GM13976 (cell line): ENCODE data around the gene TDO2.

Experiments
- DNase-seq: peaks from one replicate; pipeline ENCODE4 v3.0.0; 2012; ENCODE audit warnings: low spot score
- CTCF ChIP-seq: IDR thresholded peaks from 2 replicates; pipeline ENCODE4 v1.5.1; 2012; ENCODE audit warnings: borderline replicate concordance, mild to moderate bottlenecking; ENCODE audit not compliant: insufficient read depth; ENCODE audit errors: extremely low read depth, missing control alignments, control extremely low read depth
- in situ Hi-C: fragments of 300-500 bp; cut with MboI; formaldehyde crosslinking; loops from one replicate; pipeline ENCODE4 v1.12.0; 2022; ENCODE audit warnings: low sequenced_read_pairs, mixed read lengths, inconsistent platforms; ENCODE audit not compliant: unreplicated experiment

Gene TDO2

DNA sequence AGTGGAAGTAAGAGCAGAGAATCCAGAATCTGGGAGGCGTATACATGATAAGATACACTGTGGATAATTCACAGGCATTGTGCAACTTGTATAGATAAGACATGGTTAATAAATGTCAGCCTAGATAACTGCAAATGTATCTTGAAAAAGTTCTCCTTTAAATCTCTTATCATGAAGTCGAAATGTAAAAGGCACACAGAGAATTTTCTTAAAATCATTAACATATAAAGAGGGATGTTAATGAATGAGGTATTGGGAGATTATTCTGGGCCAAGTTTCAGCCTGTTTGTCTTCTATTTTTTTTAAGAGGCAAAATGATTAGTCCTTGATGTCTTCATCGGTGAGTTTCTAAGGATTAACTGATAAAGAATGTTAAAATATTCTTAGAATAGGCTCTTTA is 835 bp downstream of the TDO2 start:
- in situ Hi-C loops, result no loop called here
- DNase-seq, result no peak
- no peak for TF ChIP-seq CTCF

DNA sequence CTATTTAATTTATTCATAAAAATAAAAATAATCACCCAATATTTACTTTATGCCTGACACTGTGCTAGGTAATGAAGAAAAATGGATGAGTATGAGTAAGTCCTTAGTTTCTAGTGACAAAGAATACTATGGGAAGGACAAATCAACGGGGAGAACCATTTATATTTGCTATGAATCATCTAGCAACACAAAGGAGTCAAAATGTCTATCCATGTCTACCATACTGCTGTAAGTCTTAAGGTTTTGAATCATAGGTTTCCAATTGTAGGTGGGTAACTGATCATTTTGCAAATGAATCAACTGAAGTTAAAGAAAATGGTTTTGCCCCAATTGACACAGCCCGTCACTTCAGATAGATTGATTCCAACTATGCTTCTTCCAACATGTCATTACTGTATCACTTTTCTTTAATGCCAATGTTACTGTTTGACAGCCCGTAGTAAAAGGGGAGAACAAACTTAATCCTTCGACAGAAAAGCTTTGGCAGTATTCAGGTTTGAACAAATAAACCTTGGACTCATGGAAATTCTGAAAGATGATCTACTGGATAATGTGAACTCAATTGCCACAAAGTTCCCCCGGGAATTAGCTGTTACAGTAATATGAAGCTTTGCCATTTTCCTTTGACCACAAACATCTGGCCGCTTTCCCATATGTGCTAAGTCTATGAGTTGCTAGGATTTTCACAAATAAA is 3.2 kb downstream of the TDO2 start:
- in situ Hi-C loops, result no loop called here
- DNase-seq, result no peak
- TF ChIP-seq CTCF, result no peak

DNA sequence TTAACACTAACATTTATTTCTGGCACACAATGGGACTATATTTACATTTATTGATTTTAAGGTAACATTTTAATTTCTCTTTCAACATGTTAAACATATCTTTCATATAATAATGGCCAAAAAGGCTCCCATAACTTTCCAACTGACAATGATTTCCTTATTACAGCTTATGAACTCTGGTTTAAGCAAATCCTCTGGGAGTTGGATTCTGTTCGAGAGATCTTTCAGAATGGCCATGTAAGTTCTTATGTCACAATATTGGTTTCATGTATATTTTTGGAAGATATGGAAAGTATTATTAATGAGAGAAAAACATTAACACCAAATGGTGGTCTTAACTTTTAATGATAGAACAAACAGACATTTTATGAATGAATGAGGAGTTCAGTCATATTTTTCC is 4.1 kb downstream of the TDO2 start:
- TF ChIP-seq CTCF, result no peak
- in situ Hi-C loops, result no loop called here
- DNase-seq, result no peak

DNA sequence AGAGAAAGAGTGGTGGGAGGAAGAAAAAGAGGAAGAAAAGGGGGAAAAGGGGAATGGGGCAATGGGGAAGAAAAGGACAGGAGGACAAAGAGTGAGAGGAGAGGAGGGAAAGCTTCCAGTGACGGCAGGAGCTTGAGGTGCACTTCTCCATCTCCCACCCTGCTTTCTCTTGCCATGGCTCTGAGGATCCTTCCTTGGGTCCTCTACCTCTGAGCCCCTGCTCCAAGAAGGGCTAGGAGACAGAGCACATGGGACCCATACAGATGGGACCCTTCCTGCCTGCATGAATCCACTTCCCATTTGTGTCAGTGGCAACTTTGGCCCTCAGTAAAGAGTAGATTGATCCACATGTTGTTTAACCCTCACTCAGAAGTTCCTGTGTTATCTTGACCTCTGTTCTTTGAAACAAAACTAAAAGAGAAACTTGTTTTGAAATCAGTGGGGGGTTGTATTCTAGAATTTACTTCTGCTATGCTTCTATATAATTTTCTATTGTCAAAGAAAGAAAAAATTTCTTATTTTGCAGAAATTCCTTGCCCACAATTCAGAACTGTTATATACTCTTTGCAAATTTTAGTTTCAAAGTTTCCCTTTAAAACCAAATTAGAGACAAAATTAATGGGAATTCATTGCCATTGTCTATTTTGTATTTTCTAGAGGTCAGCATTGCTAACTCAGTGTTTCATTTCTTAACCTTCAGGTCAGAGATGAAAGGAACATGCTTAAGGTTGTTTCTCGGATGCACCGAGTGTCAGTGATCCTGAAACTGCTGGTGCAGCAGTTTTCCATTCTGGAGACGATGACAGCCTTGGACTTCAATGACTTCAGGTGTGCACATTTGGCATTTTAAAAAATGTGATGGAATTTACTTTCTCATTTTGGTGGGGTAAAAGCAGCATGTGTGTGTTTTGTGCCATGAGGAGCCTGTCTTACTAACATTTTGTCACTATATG is 5.0 kb downstream of the TDO2 start:
- in situ Hi-C loops, result no loop called here
- DNase-seq, result peak; percentile 16
- TF ChIP-seq CTCF, result no peak

DNA sequence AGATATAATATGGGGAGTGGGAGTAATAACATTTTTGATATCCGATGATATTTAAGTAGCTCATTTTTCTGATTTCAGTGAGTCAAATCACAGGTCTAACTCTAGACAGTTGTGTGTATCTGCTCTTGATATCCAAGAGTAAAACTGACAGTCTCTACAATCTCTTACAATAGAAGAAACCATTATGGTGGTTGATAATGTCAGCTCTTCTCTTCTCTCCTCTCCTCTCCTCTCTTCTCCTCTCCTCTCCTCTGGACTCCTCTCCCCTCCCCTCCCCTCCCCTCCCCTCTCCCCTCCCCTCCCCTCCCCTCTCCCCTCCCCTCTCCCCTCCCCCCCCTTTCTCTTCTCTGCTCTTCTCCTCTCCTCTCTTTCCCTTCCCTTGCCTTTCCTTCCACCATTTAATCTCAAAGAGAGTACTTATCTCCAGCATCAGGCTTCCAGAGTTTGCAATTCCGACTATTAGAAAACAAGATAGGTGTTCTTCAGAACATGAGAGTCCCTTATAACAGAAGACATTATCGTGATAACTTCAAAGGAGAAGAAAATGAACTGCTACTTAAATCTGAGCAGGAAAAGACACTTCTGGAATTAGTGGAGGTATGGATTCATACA is 6.2 kb downstream of the TDO2 start:
- TF ChIP-seq CTCF, result no peak
- in situ Hi-C loops, result no loop called here
- no peak for DNase-seq

DNA sequence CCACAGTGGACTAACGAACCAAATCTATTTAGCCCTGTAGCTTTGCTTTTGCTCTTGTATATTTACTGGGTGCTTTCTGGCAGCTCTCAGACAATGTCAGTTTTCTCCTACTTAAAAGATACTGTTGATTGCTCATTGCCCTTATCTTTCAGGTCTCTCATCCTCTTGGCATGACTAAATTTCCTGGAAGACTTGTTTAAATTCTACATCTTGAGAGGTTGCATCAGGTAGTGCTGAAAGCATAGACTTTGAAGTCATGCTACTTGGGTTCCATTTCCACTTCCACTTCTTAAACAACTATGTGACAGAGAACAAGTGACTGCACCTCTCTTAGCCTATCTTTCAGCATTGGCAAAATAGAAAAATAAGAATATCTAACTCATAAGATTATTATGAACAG is 8.4 kb downstream of the TDO2 start:
- in situ Hi-C loops, result no loop called here
- no peak for TF ChIP-seq CTCF
- DNase-seq, result no peak
